ENCODE data around the gene SELPLG.

DNA sequence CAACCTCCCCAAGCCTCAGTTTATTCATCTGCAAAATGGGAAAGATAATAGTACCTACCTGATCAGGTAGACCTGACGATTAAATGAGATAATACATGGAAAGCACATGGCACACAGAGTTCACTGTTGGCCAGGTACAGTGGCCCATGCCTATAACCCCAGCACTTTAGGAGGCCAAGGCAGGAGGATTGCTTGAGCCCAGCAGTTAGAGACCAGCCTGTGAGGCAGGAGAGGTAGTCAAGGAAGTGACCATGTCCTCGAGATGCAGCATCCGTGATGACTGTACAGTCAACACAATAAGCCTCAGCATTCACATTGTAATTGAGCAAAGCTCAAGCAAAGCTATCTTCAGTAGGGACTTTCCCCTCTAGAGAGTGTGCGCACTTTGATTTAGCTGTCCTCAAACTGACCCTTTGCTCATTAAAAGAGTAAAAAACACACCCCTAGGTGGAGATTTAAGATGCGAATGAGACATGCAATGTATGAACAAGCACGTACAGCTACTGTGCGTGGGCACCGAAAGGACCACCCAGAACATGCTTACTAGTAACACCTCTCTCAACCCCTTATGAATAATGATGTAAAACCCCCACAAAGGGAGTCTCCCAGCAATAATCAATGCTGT lies 61.4 kb downstream of the SELPLG start:
- TF ChIP-seq EZH2 (IDR thresholded peaks at IDR 0.05; ENCODE audit: insufficient read depth, poor library complexity, severe bottlenecking) (no peak), EZH2phosphoT487 (IDR thresholded peaks at IDR 0.05; ENCODE audit: insufficient read depth, low read depth) (no peak)

All from GM23248 (cell line).